Upper lobe of right lung (tissue), 1 donor: ENCODE data around the gene PLTP. TPM values are rescaled to one million over a fixed set of nuclear protein-coding genes. Genes with fewer than 3 reads are reported as not detected.

Source experiments
- ATAC-seq: fragments of 200-7000 bp; cut with Tn5 transposase; one replicate; pipeline ENCODE4 v1.9.1; 2020; ENCODE audit warnings: mild to moderate bottlenecking, moderate library complexity
- DNase-seq: peaks from one replicate; pipeline ENCODE4 v3.0.0-alpha.2; 2020
- H3K27ac ChIP-seq: fragments of 200-600 bp; one replicate; pipeline ENCODE4 v1.8.0; 2022
- H3K27me3 ChIP-seq: fragments of 200-600 bp; one replicate; pipeline ENCODE4 v1.8.0; 2022; ENCODE audit warnings: mild to moderate bottlenecking
- H3K36me3 ChIP-seq: fragments of 200-600 bp; one replicate; pipeline ENCODE4 v1.8.0; 2022
- H3K4me1 ChIP-seq: fragments of 200-600 bp; one replicate; pipeline ENCODE4 v1.8.0; 2022
- H3K4me3 ChIP-seq: fragments of 200-600 bp; one replicate; pipeline ENCODE4 v1.8.0; 2022; ENCODE audit warnings: mild to moderate bottlenecking
- H3K9me3 ChIP-seq: fragments of 200-600 bp; one replicate; pipeline ENCODE4 v1.8.0; 2022
- intact Hi-C: fragments of 100-400 bp; cut with DNase I; formaldehyde crosslinking; loops from one replicate; pipeline ENCODE4 v1.11.0; 2022
- total RNA-seq: library from RNA; stranded (reverse); fragmentation: NEBNext Ultra II Directional; extraction: Animal tissue kit (Norgen Biotek cat#: 25700); gene quantifications from one replicate; pipeline ENCODE4 v1.2.1, GENCODE V29; 2021
- TF ChIP-seq, protein P1 (sequence below): fragments of 200-600 bp; IDR thresholded peaks from one replicate; pipeline ENCODE4 v1.8.0; 2022; ENCODE audit warnings: antibody characterized with exemption
- donor health status: DM: no; HTN: yes; CAD: no; lungs with severe emphysema.

The PLTP gene
- total RNA-seq, 1 donor from 2014 or later = 65.9 TPM

- H3K4me3 ChIP-seq = no peak overlapping the region
- H3K9me3 ChIP-seq = no peaks in the 10 kb centered on the region
- no peak for DNase-seq
- no peak for ATAC-seq
- TF ChIP-seq, protein P1, sequence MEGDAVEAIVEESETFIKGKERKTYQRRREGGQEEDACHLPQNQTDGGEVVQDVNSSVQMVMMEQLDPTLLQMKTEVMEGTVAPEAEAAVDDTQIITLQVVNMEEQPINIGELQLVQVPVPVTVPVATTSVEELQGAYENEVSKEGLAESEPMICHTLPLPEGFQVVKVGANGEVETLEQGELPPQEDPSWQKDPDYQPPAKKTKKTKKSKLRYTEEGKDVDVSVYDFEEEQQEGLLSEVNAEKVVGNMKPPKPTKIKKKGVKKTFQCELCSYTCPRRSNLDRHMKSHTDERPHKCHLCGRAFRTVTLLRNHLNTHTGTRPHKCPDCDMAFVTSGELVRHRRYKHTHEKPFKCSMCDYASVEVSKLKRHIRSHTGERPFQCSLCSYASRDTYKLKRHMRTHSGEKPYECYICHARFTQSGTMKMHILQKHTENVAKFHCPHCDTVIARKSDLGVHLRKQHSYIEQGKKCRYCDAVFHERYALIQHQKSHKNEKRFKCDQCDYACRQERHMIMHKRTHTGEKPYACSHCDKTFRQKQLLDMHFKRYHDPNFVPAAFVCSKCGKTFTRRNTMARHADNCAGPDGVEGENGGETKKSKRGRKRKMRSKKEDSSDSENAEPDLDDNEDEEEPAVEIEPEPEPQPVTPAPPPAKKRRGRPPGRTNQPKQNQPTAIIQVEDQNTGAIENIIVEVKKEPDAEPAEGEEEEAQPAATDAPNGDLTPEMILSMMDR = no peak
- peaks cover 28% of the 10 kb centered on the region for H3K36me3 ChIP-seq
- intact Hi-C loops = no loop called here
- H3K27me3 ChIP-seq = no peaks in the 10 kb centered on the region
- peaks cover 21% of the 10 kb centered on the region for H3K4me1 ChIP-seq
- no peak overlapping the region for H3K27ac ChIP-seq
Measured at GRCh38 chr20:45853484-45853883, 58.5 kb downstream of the PLTP start.

- intact Hi-C loops = no loop called here
Measured at GRCh38 chr20:45852326-45852725, 59.6 kb downstream of the PLTP start.

DNA sequence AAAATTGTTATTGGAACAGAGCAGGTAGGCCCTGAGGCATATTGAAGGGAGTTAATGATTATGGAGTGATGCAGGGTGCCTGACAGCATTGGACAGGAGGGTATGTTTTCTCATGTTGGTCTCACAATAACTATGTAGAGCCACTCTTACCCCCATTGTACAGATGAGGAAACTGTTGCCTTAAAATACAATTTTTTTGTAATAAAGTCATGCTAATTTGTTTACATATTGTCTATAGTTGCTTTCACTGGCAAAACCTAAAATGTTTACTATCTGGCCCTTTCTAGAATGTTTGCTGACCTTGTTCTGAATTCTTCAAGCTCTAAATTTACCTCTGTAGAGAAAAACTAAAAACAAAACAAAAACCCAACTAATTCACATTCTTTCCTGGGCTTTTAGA, 60.5 kb downstream of the PLTP start:
- intact Hi-C loops = no loop called here
- H3K4me1 ChIP-seq = peaks cover 14% of the 10 kb centered on the region
- H3K36me3 ChIP-seq = peaks cover 39% of the 10 kb centered on the region

More at GRCh38 chr20:45852326-45852725, 59.6 kb downstream of the PLTP start:
- H3K27me3 ChIP-seq = no peaks in the 10 kb centered on the region
- TF ChIP-seq, protein P1 = no peak
- DNase-seq = no peak
- no peak overlapping the region for H3K4me3 ChIP-seq
- ATAC-seq = no peak
- no peak overlapping the region for H3K27ac ChIP-seq
- H3K4me1 ChIP-seq = peaks cover 15% of the 10 kb centered on the region
- peaks cover 36% of the 10 kb centered on the region for H3K36me3 ChIP-seq
- no peaks in the 10 kb centered on the region for H3K9me3 ChIP-seq

GRCh38 chr20:45850926-45851325, 61.0 kb downstream of the PLTP start:
- DNase-seq (no peak), ATAC-seq (no peak)
- Histone ChIP-seq H3K27me3 (no peaks in the 10 kb centered on the region), H3K4me3 (no peak overlapping the region), H3K4me1 (peaks cover 9% of the 10 kb centered on the region), H3K36me3 (peaks cover 45% of the 10 kb centered on the region), H3K9me3 (no peaks in the 10 kb centered on the region), H3K27ac (no peak overlapping the region)
- intact Hi-C loops = no loop called here
- TF ChIP-seq, protein P1 = no peak

More for the DNA sequence above, 60.5 kb downstream of the PLTP start:
- ATAC-seq (no peak), DNase-seq (no peak)
- H3K27ac ChIP-seq = no peak overlapping the region
- H3K27me3 ChIP-seq = no peaks in the 10 kb centered on the region
- no peak overlapping the region for H3K4me3 ChIP-seq
- H3K9me3 ChIP-seq = no peaks in the 10 kb centered on the region
- TF ChIP-seq, protein P1 = no peak

- no peak for ATAC-seq
- no peaks in the 10 kb centered on the region for H3K27me3 ChIP-seq
Measured at GRCh38 chr20:45850238-45850637, 61.7 kb downstream of the PLTP start.

More at GRCh38 chr20:45850238-45850637, 61.7 kb downstream of the PLTP start:
- no peak for DNase-seq
- Histone ChIP-seq H3K4me1 (peaks cover 2% of the 10 kb centered on the region), H3K9me3 (no peaks in the 10 kb centered on the region), H3K4me3 (no peak overlapping the region), H3K27ac (no peak overlapping the region), H3K36me3 (peaks cover 52% of the 10 kb centered on the region)
- intact Hi-C loops = no loop called here
- TF ChIP-seq, protein P1 = no peak
